ENCODE measurements around the gene LGALSL.

Gene LGALSL

GRCh38 chr2:64455545-64455944 lies 1.6 kb downstream of the LGALSL start:
- Histone ChIP-seq H3K9ac (no peak overlapping the region), H3K36me3 (no peaks in the 10 kb centered on the region), H3K27me3 (peaks cover 17 to 41% (median 27%) of the 10 kb centered on the region in 11 experiments; a peak in 21 of 22 replicates), H3K4me3 (0 out of 20 replicates have a peak overlapping the region, but pooled peaks of 1 of the 10 experiments have one; percentile 71), H4K20me1 (no peaks in the 10 kb centered on the region), H3K4me2 (peak overlapping the region in 10 of 11 experiments; percentile 21 to 97 (median 96); a peak in 9 of 22 replicates), H3K4me1 (peaks cover 13 to 24% (median 20%) of the 10 kb centered on the region in 10 experiments), H3K27ac (no peak overlapping the region), H3K9me3 (replicated peaks in 1 of 11) (no peaks in the 10 kb centered on the region)
- no peak for TF ChIP-seq Cebpa-rat (IDR thresholded peaks at IDR 0.05)

- Histone ChIP-seq H3K27me3 (peaks cover 17 to 41% (median 27%) of the 10 kb centered on the region in 11 experiments; a peak in 21 of 22 replicates), H3K4me1 (peaks cover 13 to 24% (median 20%) of the 10 kb centered on the region in 10 experiments), H3K4me2 (no peak overlapping the region), H3K36me3 (no peaks in the 10 kb centered on the region), H3K9me3 (replicated peaks in 1 of 11) (no peaks in the 10 kb centered on the region), H3K9ac (no peak overlapping the region), H4K20me1 (no peaks in the 10 kb centered on the region), H3K4me3 (no peak overlapping the region), H3K27ac (no peak overlapping the region)
- TF ChIP-seq Cebpa-rat (IDR thresholded peaks at IDR 0.05) = no peak
These were observed 2.3 kb downstream of the LGALSL start for GRCh38 chr2:64456293-64456692.

GRCh38 chr2:64457524-64457923 lies 3.6 kb downstream of the LGALSL start:
- no peak overlapping the region for H3K9ac ChIP-seq
- no peak overlapping the region for H3K4me2 ChIP-seq
- peaks cover 17 to 36% (median 25%) of the 10 kb centered on the region in 11 experiments; a peak in 21 of 22 replicates for H3K27me3 ChIP-seq
- peaks cover 13 to 24% (median 20%) of the 10 kb centered on the region in 10 experiments for H3K4me1 ChIP-seq
- TF ChIP-seq Cebpa-rat (IDR thresholded peaks at IDR 0.05) = no peak
- no peaks in the 10 kb centered on the region for H3K36me3 ChIP-seq
- no peak overlapping the region for H3K4me3 ChIP-seq
- H3K27ac ChIP-seq = no peak overlapping the region
- no peaks in the 10 kb centered on the region for H3K9me3 ChIP-seq (replicated peaks in 1 of 11)
- no peaks in the 10 kb centered on the region for H4K20me1 ChIP-seq

- Histone ChIP-seq H3K4me1 (peaks cover 6 to 13% (median 9%) of the 10 kb centered on the region in 10 experiments; a peak in 11 of 20 replicates), H3K27ac (no peak overlapping the region), H3K4me2 (no peak overlapping the region), H3K36me3 (no peaks in the 10 kb centered on the region), H3K9ac (no peak overlapping the region), H4K20me1 (no peaks in the 10 kb centered on the region), H3K4me3 (no peak overlapping the region), H3K9me3 (replicated peaks in 1 of 11) (no peaks in the 10 kb centered on the region), H3K27me3 (peaks cover 6 to 16% (median 11%) of the 10 kb centered on the region in 11 experiments; a peak in 19 of 22 replicates)
- no peak for TF ChIP-seq Cebpa-rat (IDR thresholded peaks at IDR 0.05)
These were observed 5.6 kb downstream of the LGALSL start for GRCh38 chr2:64459575-64459974.

- Histone ChIP-seq H3K36me3 (no peaks in the 10 kb centered on the region), H3K4me2 (no peak overlapping the region), H3K9me3 (replicated peaks in 1 of 11) (no peaks in the 10 kb centered on the region), H3K9ac (no peak overlapping the region), H3K4me1 (peaks cover 0 to 5% (median 3%) of the 10 kb centered on the region in 10 experiments; a peak in 5 of 20 replicates), H3K27me3 (peaks cover 0 to 8% (median 3%) of the 10 kb centered on the region in 11 experiments; a peak in 13 of 22 replicates), H3K27ac (no peak overlapping the region), H3K4me3 (no peak overlapping the region), H4K20me1 (no peaks in the 10 kb centered on the region)
- TF ChIP-seq Cebpa-rat (IDR thresholded peaks at IDR 0.05) = no peak
These were observed 6.4 kb downstream of the LGALSL start for GRCh38 chr2:64460330-64460729.

- TF ChIP-seq Cebpa-rat (IDR thresholded peaks at IDR 0.05) = no peak
- Histone ChIP-seq H4K20me1 (no peaks in the 10 kb centered on the region), H3K27me3 (no peaks in the 10 kb centered on the region), H3K9me3 (replicated peaks in 1 of 11) (no peaks in the 10 kb centered on the region), H3K9ac (no peak overlapping the region), H3K4me1 (no peaks in the 10 kb centered on the region), H3K36me3 (no peaks in the 10 kb centered on the region), H3K4me3 (no peak overlapping the region), H3K4me2 (no peak overlapping the region), H3K27ac (no peak overlapping the region)
These were observed 7.5 kb downstream of the LGALSL start for GRCh38 chr2:64461271-64462058.

GRCh38 chr2:64462171-64462570 lies 8.2 kb downstream of the LGALSL start:
- H3K27ac ChIP-seq = no peak overlapping the region

GRCh38 chr2:64462940-64463700 lies 9.2 kb downstream of the LGALSL start:
- no peaks in the 10 kb centered on the region for H4K20me1 ChIP-seq
- no peak overlapping the region for H3K4me3 ChIP-seq
- no peak for TF ChIP-seq Cebpa-rat (IDR thresholded peaks at IDR 0.05)
- H3K36me3 ChIP-seq = no peaks in the 10 kb centered on the region
- H3K4me2 ChIP-seq = no peak overlapping the region
- no peaks in the 10 kb centered on the region for H3K27me3 ChIP-seq
- H3K27ac ChIP-seq = no peak overlapping the region
- H3K9me3 ChIP-seq (replicated peaks in 1 of 11) = no peaks in the 10 kb centered on the region
- peaks cover 0 to 10% (median 8%) of the 10 kb centered on the region in 10 experiments; a peak in 11 of 20 replicates for H3K4me1 ChIP-seq
- no peak overlapping the region for H3K9ac ChIP-seq

More at GRCh38 chr2:64462171-64462570, 8.2 kb downstream of the LGALSL start:
- Histone ChIP-seq H3K36me3 (no peaks in the 10 kb centered on the region), H3K4me2 (no peak overlapping the region), H3K9me3 (replicated peaks in 1 of 11) (no peaks in the 10 kb centered on the region), H3K4me3 (no peak overlapping the region), H3K27me3 (no peaks in the 10 kb centered on the region), H3K9ac (no peak overlapping the region), H4K20me1 (no peaks in the 10 kb centered on the region), H3K4me1 (peaks cover 0 to 2% (median 0%) of the 10 kb centered on the region in 10 experiments; a peak in 5 of 20 replicates)
- no peak for TF ChIP-seq Cebpa-rat (IDR thresholded peaks at IDR 0.05)

- H3K4me3 ChIP-seq = no peak overlapping the region
These were observed 9.8 kb downstream of the LGALSL start for GRCh38 chr2:64463781-64464180.

More at GRCh38 chr2:64463781-64464180, 9.8 kb downstream of the LGALSL start:
- Histone ChIP-seq H3K9me3 (replicated peaks in 1 of 11) (no peaks in the 10 kb centered on the region), H3K4me1 (peaks cover 0 to 10% (median 8%) of the 10 kb centered on the region in 10 experiments; a peak in 11 of 20 replicates), H3K27ac (no peak overlapping the region), H4K20me1 (no peaks in the 10 kb centered on the region), H3K27me3 (no peaks in the 10 kb centered on the region), H3K9ac (no peak overlapping the region), H3K4me2 (no peak overlapping the region), H3K36me3 (no peaks in the 10 kb centered on the region)
- TF ChIP-seq Cebpa-rat (IDR thresholded peaks at IDR 0.05) = no peak
